DMS 273 (cell line): Measurements from ENCODE around the gene ANKRD11.
"Not testable (repeated sequence)": the region's sequence is repeated elsewhere in the genome, so short reads cannot be mapped to it uniquely, and the experiment has no call there.

ENCODE experiments used
- DNase-seq: peaks from one replicate; lab custom pipeline; 2025; ENCODE audit not compliant: unreplicated experiment; lab: John Stamatoyannopoulos, UW

ANKRD11 gene

DNA sequence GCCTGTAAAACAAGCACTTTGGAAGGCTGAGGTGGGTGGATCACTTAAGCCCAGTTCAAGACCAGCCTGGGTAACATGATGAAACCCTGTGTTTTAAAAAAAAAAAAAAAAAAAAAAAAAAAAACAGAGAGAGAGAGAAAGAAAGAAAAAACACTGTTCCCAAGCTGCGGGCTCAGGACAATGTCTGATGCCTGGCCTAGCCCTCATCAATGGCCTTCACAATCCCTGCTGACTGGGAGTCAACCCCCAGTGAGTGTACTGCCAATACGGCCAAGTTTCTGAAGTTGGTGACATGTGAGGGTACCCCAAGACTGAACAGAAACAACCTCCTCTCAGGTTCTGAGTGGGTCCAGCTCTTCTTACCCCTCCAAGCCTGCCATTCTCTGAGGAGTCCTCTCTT, 156.3 kb downstream of the ANKRD11 start:
- DNase-seq, result no peak

DNA sequence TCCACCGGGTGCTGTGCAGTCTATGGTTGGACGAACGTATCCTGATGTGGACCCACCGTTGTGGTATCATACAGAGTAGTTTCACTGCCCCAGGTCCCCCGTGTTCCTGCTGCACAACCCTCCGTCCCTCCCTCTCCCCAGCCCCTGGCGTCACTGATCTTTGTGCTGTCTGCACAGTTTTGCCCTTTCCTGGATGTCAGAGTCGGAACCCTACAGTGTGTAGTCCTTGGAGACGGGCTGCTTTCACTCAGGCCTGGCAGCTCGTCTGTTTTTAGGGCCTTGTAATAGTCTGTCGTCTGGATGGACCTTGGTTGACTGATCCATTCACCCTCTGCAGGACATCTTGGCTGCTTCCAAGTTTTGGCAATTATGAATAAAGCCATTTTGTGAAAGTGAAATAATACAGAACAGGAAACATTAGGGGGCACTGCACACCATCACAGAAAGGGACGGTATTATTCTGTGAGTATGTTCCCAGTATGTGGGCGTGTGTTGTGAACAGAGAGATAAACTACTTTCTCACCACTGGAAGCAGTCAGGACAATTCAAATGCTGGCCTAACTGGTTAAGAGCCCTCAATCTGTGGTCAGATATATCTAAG, 156.9 kb downstream of the ANKRD11 start:
- DNase-seq, result peak; percentile 79

GRCh38 chr16:89332902-89333245, 157.5 kb downstream of the ANKRD11 start:
- no peak for DNase-seq

GRCh38 chr16:89332243-89332901, 158.0 kb downstream of the ANKRD11 start:
- no peak for DNase-seq

DNA sequence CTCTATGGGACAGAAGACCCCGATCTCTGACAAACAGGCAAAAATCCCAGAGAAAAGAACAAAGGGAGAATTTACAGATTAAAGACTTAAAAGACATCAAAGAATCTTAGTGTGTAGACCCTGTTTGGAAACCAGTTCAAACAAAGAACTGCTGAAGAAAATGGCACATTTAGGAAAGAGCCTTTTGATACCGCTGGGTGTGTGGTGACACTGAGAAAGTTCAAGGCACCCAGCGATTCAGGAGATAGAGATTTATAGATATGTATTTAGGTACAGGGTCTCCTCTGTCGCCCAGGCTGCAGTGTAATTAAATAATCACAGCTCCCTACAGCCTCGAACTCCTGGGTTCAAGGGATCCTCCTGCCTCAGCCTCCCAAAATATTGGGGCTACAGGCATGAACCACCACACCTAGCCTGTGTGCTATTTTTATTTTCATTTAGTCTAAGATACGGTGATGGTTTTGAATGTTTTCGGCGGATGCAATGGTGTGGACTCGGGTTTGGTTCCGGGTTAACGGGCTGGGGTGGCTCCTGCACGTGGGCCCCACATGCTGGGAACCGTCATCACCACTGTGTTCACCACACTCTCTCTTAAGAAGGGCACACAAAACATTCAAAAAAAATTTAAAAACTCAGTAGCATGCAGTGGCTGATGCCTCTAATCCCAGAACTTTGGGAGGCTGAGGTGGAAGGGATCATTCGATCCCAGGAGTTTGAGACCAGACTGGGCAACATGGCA, 158.8 kb downstream of the ANKRD11 start:
- no peak for DNase-seq

- DNase-seq, result peak; percentile 39
Observed at GRCh38 chr16:89330177-89330856, 160.0 kb downstream of the ANKRD11 start.

DNA sequence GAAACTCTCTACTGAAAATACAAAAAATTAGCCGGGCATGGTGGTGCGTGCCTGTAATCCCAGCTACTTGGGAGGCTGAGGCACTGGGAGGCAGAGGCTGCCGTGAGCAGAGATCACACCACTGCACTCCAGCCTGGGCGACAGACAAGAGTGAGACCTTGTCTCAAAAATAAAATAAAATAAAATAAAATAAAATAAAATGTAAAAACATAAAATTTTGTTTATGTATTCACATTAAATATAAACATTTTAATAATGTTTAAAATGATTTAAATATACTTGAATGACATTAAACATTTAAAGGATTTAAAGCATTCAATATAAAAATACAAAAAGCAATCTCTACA, 160.6 kb downstream of the ANKRD11 start:
- DNase-seq, result not testable (repeated sequence)

DNA sequence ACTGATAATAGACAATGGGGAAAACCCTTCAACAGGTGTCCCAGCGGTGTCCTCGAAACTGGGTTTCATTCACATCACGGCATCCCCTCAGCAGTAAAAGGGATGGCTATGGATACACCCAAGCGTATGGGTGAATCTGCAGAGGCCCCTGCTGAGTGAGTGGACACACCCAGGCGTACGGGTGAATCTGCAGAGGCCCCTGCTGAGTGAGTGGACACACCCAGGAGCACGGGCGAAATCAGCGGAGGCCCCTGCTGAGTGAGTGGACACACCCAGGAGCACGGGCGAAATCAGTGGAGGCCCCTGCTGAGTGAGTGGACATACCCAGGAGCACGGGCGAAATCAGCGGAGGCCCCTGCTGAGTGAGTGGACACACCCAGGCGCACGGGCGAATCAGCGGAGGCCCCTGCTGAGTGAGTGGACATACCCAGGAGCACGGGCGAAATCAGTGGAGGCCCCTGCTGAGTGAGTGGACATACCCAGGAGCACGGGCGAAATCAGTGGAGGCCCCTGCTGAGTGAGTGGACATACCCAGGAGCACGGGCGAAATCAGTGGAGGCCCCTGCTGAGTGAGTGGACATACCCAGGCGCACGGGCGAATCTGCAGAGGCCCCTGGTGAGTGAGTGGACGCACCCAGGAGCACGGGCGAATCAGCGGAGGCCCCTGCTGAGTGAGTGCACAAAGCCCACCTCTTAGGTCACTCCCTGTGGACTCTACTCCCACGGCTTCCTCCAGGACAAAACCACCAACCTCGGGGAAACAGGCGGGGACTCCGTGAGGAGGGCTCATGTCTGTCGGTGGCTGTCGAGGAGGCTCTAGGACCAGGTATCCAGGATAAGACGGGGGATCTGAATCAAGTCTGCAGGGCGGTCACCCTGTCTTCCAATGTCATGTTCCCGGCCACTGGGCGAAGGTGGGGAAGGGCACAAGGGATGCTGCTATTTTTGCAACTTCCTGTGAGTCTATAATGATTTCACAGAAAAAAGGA, 161.7 kb downstream of the ANKRD11 start:
- not testable (repeated sequence) for DNase-seq

DNA sequence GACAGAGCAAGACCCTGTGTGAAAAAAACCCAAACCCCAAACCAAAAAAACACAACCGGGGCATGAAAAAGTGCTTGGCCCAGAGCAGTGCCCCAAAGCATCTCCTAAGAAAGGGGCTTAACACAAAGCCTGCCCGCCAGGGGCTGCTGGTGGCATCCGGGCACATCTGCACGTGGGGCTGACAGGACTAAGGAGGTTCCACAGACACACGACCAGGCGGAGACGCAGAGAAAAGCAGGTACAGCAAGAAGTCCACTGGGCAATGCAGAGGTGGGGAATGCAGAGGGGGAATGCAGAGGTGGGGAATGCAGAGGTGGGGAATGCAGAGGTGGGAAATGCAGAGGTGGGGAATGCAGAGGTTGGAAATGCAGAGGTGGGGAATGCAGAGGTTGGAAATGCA, 163.6 kb downstream of the ANKRD11 start:
- DNase-seq, result no peak

GRCh38 chr16:89325861-89326471, 164.4 kb downstream of the ANKRD11 start:
- peak; percentile 79 for DNase-seq

GRCh38 chr16:89324056-89325010, 166.0 kb downstream of the ANKRD11 start:
- no peak for DNase-seq

GRCh38 chr16:89323120-89323960, 167.0 kb downstream of the ANKRD11 start:
- no peak for DNase-seq

- peak; percentile 96 for DNase-seq
Observed at GRCh38 chr16:89322321-89323119, 167.8 kb downstream of the ANKRD11 start.

DNA sequence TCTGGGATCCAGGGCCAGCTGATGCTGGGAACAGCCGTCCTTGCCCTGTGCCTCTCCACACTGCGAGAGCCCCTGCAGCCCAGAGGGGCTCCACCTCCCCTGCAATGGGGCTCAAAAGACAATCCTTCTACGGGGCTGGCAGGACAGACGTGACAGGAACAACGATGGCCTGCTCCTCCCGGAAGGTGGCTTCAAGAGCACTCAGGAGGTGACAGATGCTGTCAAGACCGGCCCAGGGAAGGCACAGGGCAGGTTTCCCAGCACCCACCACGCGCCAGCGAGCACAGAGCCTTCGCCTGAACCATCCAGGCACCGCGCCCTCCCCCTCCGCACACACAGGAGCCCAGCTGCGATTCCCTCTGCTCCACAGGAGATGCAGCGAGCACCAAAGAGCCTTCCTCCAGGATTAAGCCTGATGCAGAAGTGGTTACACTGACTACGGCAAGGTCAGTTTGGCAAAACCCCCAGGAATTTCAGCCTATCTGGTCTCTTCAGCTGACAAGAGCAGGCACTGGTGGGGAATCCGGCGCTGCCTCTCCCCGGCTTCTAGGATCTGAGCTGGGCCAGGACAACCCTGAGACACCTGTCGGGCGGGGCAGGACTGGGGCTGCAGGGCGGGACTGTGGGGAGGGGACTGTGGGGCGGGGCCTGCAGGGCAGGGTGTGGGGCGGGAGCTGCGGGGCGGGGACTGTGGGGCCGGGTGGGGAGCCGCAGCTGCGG, 169.4 kb downstream of the ANKRD11 start:
- no peak for DNase-seq

GRCh38 chr16:89319886-89320781, 170.2 kb downstream of the ANKRD11 start:
- DNase-seq, result no peak

- DNase-seq, result no peak
Observed at GRCh38 chr16:89319631-89319885, 170.8 kb downstream of the ANKRD11 start.
